Amygdala (tissue), 56 donors: ENCODE results near the gene NLK.
"Not testable (repeated sequence)": the region's sequence is repeated elsewhere in the genome, so short reads cannot be mapped to it uniquely, and the experiment has no call there.

ENCODE experiments used
- DNase-seq, 56 donors: peaks; one replicate each; lab custom pipeline; 2025; lab: John Stamatoyannopoulos, UW

NLK gene

DNA sequence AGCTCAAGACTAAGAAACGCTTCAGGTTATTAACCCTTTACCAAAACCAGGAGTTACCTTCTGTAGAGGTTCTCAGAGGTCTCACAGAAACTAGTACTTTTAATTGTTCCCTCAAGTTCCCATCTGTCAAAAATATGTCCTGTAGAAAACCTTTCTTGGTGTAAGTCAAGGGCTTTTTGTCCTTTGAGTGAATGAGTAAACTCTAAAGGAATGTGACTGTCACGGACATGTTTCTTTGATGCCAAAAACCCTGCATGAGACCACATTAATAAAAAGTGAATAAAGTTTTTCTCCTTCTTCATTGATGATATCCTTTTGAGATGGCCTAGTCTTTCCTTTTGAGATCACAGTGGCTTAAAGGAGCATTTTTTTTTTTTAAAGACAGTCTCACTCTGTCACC is 102.9 kb downstream of the NLK start:
- no peak for DNase-seq

DNA sequence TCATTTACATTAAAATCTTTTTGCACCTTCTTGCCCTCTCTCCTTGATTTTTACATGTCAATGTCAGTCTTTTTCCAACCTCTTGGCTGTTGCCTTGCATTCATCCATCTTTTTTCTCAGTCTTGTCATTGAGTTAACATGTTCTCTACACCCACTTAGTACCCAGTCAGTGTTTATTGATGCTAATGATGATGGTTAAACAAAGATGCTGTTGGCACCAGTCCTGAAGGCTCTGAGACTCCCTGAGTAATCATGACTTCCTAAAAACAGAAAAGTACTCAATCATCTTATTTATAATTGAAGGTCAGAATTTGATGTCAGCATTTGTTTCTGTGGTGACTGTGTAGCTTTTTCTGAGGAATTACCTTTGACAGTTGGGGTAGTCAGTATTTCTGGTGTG is 104.5 kb downstream of the NLK start:
- DNase-seq = peak in 2 of 56 donors; percentile 9 to 16

GRCh38 chr17:28151001-28151400 is 108.5 kb downstream of the NLK start:
- DNase-seq = no peak

- DNase-seq = no peak
Observed at GRCh38 chr17:28154214-28154613, 111.7 kb downstream of the NLK start.

GRCh38 chr17:28155405-28155804 is 112.9 kb downstream of the NLK start:
- not testable (repeated sequence) for DNase-seq

- no peak for DNase-seq
Observed at GRCh38 chr17:28159004-28159403, 116.5 kb downstream of the NLK start.

DNA sequence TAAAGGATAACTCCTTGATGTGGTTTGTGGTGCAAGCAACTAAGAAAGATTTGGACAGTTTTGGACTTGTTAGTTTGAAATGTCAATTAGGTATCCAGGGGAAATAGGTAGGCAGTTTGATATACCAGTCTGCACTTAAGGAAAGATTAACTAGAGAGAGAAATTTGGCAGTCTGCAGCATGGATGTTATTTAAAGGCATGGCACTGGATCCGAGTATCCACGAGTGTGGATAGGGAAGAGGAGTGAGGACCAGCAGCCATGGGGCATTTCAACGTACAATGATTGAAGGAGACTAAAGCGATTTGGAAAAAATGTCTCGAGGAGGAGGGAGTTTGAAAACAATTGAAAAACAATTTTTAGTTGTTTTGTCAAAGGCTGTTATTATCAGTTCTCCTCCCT is 117.4 kb downstream of the NLK start:
- no peak for DNase-seq

DNA sequence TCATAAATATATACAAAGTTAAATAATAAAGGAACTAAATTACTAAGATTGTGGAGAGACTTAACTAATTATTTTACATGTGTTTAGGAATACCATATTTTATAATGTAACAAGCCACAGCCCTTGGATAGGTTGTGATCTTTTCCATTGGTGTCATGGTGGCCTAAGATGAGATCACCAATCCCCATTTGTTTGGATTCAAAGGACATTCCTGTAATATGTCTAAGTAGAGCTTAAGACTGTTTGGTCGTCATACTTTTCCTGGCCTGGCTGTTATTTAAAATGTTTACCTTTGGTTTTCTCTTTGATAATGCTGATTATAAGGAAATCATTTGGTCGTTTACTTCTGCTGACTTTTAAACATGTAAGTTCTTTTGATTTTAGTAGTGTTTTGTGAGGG is 118.1 kb downstream of the NLK start:
- no peak for DNase-seq

DNA sequence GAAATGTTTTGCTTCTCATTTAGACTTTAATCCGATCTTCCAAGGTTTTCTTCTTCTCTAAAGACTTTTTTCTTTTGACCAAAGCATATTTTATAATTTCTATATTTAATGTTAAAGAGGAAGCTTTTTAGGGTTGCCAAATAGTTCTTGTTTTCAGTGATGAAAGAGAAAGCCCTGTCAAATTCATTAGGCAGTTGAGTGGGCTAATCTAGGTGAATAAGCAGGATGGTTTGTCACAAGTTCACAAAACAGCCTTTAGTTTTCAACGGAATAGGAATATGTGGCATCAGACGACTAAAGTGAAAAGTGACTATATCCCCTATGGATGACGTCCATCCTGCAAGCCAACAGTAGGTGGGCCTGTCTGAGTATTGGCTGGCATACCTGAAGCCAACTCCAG is 118.8 kb downstream of the NLK start:
- no peak for DNase-seq

GRCh38 chr17:28166478-28166877 is 124.0 kb downstream of the NLK start:
- DNase-seq = no peak

GRCh38 chr17:28169621-28170349 is 127.3 kb downstream of the NLK start:
- no peak for DNase-seq

- DNase-seq = no peak
Observed at GRCh38 chr17:28170771-28171170, 128.3 kb downstream of the NLK start.

- DNase-seq = no peak
Observed at GRCh38 chr17:28173031-28173561, 130.6 kb downstream of the NLK start.

- no peak for DNase-seq
Observed at GRCh38 chr17:28173801-28174200, 131.3 kb downstream of the NLK start.

DNA sequence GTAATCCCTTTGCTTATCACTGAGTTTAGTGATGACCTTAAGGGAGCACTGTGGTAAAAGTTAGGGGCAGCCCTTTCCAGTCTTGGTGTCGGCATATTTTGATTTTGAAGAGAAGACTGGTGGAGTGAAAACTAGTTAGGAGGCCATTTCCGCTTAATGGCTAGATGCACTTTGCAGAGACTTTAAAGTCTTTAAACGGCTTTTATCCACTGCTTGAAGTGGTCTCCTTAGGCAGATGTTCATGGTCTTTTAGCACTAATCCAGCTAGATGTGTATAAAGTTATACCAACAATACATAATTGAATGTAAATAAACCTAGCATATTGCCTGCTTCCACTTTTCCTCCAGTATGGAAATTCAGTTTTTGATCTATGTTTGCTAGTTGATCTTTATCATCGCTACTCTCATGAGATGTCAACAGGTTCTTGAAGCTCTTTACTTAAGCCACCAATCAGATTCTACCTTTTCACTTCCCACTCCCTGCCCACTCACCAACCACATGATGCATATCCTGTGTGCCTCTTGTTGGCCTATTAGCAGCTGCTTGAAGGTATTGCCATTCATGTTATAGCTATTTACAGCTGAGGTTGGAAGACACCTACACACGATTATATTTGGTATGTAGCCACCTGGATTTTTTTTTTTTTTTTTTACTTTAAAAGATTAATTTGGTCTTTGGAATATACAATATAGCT is 132.0 kb downstream of the NLK start:
- no peak for DNase-seq

- DNase-seq = no peak
Observed at GRCh38 chr17:28177351-28177750, 134.9 kb downstream of the NLK start.

DNA sequence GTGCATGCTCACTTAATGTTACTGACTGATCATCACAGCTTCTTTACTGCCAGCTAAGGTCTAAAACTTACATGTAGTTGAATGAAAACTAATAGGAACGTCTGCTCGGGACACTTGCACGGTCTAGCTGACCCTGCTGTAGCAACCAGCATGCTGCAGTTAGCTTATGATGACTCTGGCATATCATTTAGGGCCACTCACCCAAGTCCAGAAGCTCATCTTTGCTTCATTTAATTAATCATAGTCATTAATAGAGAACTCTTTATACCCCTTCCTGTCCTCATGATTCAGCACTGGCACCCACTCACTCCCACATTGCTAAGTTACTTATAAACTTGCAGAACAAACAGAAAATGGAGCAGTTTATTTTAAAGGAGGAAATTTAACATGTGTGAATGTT is 136.3 kb downstream of the NLK start:
- DNase-seq = peak in 1 of 56 donors; percentile 20

GRCh38 chr17:28180449-28180848 is 138.0 kb downstream of the NLK start:
- DNase-seq = no peak

DNA sequence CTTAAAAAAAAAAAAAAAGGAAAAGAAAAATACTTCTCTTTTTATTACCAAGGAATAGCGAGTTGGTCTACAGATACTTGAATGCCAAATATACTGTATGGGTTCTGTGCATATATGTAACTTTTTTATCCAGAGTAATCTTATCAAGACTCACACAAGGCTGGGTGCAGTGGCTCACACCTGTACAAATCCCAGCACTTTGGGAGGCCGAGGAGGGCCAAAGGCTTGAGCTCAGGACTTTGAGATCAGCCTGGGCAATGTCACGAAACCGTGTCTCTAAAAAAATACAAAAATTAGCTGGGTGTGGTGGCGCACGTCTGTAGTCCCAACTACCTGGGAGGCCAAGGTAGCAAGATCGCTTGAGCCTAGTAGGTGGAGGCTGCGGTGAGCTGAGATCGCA is 139.1 kb downstream of the NLK start:
- DNase-seq = no peak

GRCh38 chr17:28182559-28182958 is 140.1 kb downstream of the NLK start:
- DNase-seq = no peak

GRCh38 chr17:28185658-28186057 is 143.2 kb downstream of the NLK start:
- no peak for DNase-seq

GRCh38 chr17:28186472-28186871 is 144.0 kb downstream of the NLK start:
- not testable (repeated sequence) for DNase-seq
